Neural cell (in vitro differentiated cells): ENCODE measurements around the gene PDYN.

Experiments
- EZH2 ChIP-seq: fragments of 200-600, 300-800 bp; shearing (Covaris generic), sonication (generic); IDR thresholded peaks from 2 replicates; pipeline ENCODE4 v1.6.1; 2014; ENCODE audit warnings: antibody characterized with exemption, low read length, borderline replicate concordance, mild to moderate bottlenecking; ENCODE audit not compliant: insufficient read depth, poor library complexity, severe bottlenecking
- RAD21 ChIP-seq: fragments of 450-650 bp; conservative IDR thresholded peaks from 2 replicates; pipeline ENCODE4 v1.6.1; 2014; ENCODE audit warnings: antibody characterized with exemption, mild to moderate bottlenecking, moderate library complexity
- TAF1 ChIP-seq: IDR thresholded peaks from 2 replicates; pipeline ENCODE4 v1.6.1; 2012; ENCODE audit warnings: low read depth
- TF ChIP-seq, protein P1 (sequence below): fragments of 450-650 bp; IDR thresholded peaks from 2 replicates; pipeline ENCODE4 v1.5.1; 2014; ENCODE audit warnings: antibody characterized with exemption, mild to moderate bottlenecking, moderate library complexity; ENCODE audit not compliant: poor library complexity, severe bottlenecking

GRCh38 chr20:1931830-1932229 is 62.0 kb downstream of the PDYN start:
- TF ChIP-seq, protein P1, sequence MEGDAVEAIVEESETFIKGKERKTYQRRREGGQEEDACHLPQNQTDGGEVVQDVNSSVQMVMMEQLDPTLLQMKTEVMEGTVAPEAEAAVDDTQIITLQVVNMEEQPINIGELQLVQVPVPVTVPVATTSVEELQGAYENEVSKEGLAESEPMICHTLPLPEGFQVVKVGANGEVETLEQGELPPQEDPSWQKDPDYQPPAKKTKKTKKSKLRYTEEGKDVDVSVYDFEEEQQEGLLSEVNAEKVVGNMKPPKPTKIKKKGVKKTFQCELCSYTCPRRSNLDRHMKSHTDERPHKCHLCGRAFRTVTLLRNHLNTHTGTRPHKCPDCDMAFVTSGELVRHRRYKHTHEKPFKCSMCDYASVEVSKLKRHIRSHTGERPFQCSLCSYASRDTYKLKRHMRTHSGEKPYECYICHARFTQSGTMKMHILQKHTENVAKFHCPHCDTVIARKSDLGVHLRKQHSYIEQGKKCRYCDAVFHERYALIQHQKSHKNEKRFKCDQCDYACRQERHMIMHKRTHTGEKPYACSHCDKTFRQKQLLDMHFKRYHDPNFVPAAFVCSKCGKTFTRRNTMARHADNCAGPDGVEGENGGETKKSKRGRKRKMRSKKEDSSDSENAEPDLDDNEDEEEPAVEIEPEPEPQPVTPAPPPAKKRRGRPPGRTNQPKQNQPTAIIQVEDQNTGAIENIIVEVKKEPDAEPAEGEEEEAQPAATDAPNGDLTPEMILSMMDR, result no peak
- TF ChIP-seq RAD21, result no peak
- no peak for TF ChIP-seq TAF1
- TF ChIP-seq EZH2, result no peak
